KG1 (cell line): Measurements from ENCODE around the gene DNM3.

Experiments used
- DNase-seq: peaks from one replicate; lab custom pipeline; 2025; lab: John Stamatoyannopoulos, UW

The DNM3 gene

GRCh38 chr1:171919891-171920887 lies 78.9 kb downstream of the DNM3 start:
- no peak for DNase-seq

DNA sequence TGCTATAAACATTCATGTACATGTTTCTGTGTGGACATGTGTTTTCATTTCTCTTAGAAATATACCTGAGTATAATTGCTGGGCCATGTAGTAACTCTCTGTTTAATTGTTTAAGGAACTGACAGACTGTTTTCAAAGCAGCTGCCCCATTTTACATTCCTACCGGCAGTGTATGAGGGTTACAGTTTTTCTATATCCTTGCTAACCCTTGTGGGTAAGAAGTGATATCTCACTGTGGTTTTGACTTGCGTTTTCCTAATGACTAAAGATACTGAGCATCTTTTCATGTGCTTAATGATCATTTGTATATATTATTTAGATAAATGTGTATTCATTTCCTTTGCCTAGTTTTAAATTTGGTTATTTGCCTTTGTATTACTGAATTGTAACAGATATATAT lies 81.7 kb downstream of the DNM3 start:
- DNase-seq, result no peak

GRCh38 chr1:171929121-171929520 lies 87.8 kb downstream of the DNM3 start:
- DNase-seq, result no peak

DNA sequence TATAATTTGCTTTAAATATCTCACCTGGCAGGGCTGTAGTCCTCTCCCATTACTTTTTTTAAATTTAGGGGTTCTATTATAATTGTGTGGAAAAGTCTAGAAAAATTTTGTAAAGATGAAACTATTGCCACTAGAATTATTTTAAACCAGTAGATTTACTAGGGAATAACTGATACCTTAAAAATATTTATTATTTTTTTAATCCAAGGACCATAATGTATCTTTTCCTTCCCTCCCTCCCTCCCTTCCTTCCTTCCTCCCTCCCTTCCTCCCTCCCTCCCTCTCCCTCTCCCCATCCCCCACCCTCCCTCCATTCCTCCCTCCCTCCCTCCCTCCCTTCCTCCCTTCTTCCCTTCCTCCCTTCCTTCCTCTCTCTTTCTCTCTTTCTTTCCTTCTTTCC lies 90.5 kb downstream of the DNM3 start:
- DNase-seq, result no peak

- no peak for DNase-seq
These were observed 93.4 kb downstream of the DNM3 start for GRCh38 chr1:171934664-171935063.

- no peak for DNase-seq
These were observed 93.8 kb downstream of the DNM3 start for GRCh38 chr1:171935086-171935485.

DNA sequence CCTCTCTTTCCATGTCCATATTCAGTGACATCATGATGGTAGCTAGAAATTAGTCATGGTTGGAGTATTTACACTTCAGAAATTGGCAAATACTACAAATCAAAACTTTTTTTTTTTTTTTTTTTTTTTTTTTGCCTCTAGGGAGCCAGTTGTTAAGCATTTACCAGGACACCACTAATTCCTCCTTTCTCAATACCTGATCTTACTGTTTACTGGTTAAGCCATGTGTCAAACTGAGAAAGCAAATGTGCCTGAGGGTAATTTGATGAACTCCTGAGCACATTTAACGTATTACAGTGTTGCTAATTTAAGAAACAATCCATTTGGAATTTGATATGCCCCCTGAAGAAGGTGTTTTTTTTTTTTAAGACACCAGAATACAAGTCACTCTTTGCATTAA lies 94.4 kb downstream of the DNM3 start:
- DNase-seq, result no peak

- DNase-seq, result no peak
These were observed 96.6 kb downstream of the DNM3 start for GRCh38 chr1:171937938-171938337.

DNA sequence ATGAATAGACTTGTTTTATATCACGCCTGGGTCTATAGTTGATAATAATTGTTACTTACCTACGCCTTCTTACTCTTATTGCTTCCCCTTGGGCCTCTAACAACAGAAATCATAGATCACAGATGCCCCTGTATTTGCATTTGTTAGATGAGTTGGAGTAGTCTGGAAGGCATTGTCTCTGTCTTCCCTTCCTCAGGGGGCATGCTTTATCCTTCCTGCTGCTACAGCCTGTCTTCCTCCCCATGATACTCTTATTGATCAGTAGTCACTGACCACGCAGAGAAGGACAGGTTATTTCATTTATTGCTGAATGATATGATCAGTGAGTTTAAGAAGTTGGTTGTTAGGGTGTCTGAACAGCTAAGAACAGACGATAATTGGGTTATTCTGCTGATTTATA lies 98.4 kb downstream of the DNM3 start:
- DNase-seq, result no peak

- DNase-seq, result no peak
These were observed 99.1 kb downstream of the DNM3 start for GRCh38 chr1:171940368-171940767.

GRCh38 chr1:171941920-171942319 lies 100.6 kb downstream of the DNM3 start:
- no peak for DNase-seq

DNA sequence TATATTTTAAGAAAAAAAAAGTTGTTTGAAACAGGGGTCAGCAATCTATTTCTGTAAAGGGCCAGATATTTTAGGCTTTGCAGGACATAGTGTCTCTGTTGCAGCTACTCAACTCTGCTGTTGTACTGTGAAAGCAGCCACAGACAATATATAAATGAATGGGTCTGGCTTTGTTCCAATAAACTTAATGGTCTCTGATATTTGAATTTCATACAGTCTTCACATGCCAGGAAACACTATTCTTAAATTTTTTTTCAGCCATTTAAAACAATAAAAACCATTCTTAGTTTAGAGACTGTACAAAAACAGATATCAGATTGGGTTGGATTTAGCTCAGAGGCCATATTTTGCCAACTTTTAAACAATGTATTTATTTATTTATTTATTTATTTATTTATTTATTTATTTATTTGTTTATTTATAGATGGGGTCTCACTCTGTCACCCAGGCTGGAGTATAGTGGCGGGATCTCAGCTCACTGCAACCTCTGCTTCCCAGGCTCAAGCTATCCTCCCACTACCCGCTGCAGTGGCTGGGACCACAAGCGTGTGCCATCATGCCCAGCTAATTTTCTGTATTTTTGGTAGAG lies 102.8 kb downstream of the DNM3 start:
- DNase-seq, result no peak

DNA sequence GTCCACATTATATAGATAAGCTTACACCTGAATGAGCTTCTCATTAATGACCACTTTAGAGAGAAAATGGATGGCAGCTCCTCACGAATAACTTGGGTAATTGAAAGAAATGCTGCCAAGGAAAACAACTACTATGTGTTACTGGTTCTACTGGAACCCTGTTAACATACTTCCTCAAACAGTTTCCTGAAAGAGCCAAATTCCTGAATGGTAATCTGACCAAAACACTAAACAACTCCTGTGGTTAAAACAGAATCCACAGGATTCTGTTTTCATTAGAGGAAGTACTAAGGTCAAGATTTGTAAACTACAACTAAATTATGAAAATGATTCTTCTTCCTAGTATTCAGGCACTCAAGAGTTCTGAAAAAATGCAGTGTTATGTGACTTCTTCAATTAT lies 107.2 kb downstream of the DNM3 start:
- DNase-seq, result no peak

GRCh38 chr1:171949316-171949715 lies 108.0 kb downstream of the DNM3 start:
- no peak for DNase-seq

DNA sequence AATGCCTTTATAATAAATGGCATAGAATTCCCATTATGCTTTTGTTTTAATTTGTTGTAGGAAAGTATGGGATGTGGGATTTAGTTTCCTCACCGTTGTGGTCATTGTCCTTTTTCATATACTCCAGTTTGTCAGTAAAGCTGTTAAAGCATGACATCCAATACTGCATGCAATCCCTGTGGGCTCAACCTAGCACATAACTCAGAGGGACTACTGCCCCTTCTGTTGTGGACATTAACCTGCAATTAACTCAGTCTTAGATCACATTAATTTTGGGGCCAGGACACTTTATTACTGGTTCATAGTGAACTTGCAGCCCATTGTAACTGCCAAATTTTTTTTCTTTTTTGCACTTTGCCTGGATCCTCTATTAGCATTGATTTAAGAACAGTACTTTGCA lies 112.5 kb downstream of the DNM3 start:
- DNase-seq, result no peak

DNA sequence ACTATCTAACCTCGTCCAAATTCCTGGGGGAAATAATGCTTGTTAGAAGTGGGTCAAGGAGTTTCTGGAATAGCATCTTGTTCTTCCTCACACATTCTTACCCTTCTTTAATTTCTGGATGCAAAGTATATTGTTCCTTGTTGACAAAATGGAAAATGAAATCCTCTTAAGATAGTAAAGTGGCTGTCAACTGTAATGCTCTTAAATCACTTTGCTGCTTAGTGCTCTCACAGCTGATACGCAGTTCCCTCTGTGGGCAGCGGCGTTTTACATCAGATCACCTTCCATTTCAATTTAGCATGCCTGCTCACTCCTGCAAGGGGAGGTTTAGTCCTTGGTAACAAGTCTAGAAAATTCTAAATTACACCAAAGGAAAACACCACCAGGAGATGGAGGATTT lies 113.1 kb downstream of the DNM3 start:
- DNase-seq, result no peak

DNA sequence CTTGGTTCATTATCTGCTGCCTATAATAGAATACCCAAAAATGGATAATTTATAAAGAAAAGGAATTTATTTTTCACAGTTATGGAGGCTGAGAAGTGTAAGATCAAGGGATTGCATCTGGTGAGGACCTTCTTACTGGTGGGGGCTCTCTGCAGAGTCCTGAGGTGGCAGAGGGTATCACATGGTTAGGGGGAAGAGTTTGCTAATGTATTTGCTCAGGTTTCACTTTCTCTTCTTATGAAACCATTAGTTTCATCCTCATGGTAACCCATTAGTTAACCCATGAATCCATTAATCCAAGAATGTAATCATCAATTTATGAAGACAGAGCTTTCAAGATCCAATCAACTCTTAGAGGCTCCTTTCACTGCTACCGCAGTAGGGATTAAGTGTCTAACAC lies 120.6 kb downstream of the DNM3 start:
- DNase-seq, result no peak

- no peak for DNase-seq
These were observed 122.5 kb downstream of the DNM3 start for GRCh38 chr1:171963762-171964161.

GRCh38 chr1:171965777-171966176 lies 124.5 kb downstream of the DNM3 start:
- no peak for DNase-seq

DNA sequence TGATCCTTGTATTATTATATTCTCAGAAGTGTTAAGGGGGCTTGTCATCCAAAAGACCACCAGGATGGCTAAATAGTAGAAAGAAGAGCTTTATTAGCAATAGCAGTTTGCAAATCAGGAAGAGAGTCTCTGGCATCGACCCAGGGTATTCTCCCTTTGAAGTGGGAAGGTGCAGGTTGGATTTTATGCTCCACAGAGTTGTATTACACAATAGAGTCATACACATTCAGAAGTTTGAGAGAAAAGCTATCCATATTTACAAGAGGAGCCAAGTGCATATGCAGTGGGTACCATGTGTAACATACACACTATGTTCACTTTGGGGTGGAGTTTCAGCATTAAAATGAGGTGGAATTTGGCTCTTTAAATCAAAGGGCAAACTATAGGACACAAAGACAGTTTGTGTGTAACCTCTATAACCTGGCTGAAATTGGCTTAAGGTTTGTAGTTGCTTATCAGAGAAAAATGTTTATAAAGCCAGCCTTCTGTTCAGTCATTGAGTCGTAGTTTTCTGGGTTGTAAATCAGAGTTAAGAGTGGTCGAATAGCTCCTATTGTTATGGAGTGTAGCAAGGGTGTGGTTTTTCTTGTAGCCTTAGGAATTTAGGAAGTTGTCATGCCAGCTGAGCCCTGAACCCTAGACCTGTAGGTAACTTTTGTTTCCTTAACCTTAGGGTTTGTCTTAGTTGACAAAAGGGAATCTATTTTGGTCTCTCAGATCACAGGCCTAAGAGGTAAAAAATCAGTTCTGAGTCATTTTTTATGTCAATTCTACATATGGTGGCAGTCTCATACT lies 125.3 kb downstream of the DNM3 start:
- DNase-seq, result no peak

DNA sequence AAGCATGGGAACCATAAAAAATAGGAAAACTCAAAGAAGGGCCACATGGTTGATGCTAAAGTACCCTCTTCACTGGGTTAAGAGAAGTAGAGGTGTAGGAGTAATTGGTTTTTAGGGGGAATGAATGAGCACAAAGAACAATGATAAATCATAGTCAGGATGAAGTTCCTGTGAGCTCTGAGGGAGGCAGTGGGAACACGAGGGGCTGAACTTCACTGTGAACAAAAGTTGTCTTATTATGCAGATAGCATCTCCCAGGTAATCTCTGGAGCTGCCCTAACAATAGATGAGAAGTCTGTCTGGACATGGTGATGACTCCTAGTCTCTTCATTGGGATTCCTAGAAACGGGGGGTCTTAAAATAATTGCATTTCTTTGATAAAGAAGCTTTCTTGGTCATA lies 127.9 kb downstream of the DNM3 start:
- no peak for DNase-seq

DNA sequence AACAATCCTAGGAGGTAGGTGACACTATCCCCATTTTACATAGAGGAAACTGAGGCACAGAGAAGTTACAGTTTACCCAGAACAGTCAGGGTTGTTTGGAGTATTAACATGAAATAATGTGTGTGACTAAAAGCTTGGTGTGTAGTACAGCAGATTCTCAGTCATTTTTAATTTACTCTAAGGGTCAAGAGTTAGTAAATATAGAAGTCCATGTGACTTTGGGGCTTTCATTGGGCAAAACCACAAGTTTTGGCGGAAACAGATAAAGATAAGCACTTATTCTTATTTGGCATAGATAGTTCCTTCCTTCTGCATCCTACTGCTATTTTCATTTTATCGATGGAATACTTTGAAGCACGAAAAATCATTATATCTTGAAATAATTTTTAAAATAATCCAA lies 128.5 kb downstream of the DNM3 start:
- DNase-seq, result no peak

GRCh38 chr1:171972846-171973245 lies 131.5 kb downstream of the DNM3 start:
- DNase-seq, result no peak
